Peyer's patch (tissue), 4 donors: ENCODE measurements around the gene ZNF579.
"Not testable (repeated sequence)": the region's sequence is repeated elsewhere in the genome, so short reads cannot be mapped to it uniquely, and the experiment has no call there.

ENCODE experiments used
- CTCF ChIP-seq, 6 experiments: fragments of 450-650 bp in 4 of 6; fragments of 200-600 bp in 2 of 6; sonication (generic) in 1 of 6; IDR thresholded peaks; one replicate each; pipeline ENCODE4 v1.5.1; 2017 to 2019; ENCODE audit warnings: antibody characterized with exemption in 6 of 6, mild to moderate bottlenecking in 3 of 6, moderate library complexity in 1 of 6
- POLR2A ChIP-seq, 2 donors: fragments of 450-650 bp; IDR thresholded peaks; one replicate each; pipeline ENCODE4 v1.5.1; 2017; ENCODE audit warnings: antibody characterized with exemption in 2 of 2, mild to moderate bottlenecking in 2 of 2, moderate library complexity in 2 of 2

GRCh38 chr19:55582284-55582683 is 1.6 kb upstream of the ZNF579 start:
- not testable (repeated sequence) for TF ChIP-seq CTCF, POLR2A (IDR thresholded peaks at IDR 0.05)
